GM18951 (cell line): ENCODE results near the gene CCDC187.

Experiments
- POLR2A ChIP-seq: IDR thresholded peaks from 4 replicates; pipeline ENCODE4 v1.6.1; 2011; ENCODE audit warnings: mild to moderate bottlenecking; ENCODE audit not compliant: insufficient read length, insufficient read depth; ENCODE audit errors: extremely low read depth
- in situ Hi-C: fragments of 300-500 bp; cut with MboI; formaldehyde crosslinking; loops from one replicate; pipeline ENCODE4 v1.12.0; 2022; ENCODE audit warnings: low sequenced_read_pairs, mixed read lengths, inconsistent platforms; ENCODE audit not compliant: unreplicated experiment

The CCDC187 gene

GRCh38 chr9:136308702-136309053 is 4.8 kb upstream of the CCDC187 start:
- no peak for TF ChIP-seq POLR2A
- in situ Hi-C loops: no loop called here

GRCh38 chr9:136308006-136308701 is 4.3 kb upstream of the CCDC187 start:
- in situ Hi-C loops: no loop called here

GRCh38 chr9:136307215-136307750 is 3.4 kb upstream of the CCDC187 start:
- no peak for TF ChIP-seq POLR2A

More at GRCh38 chr9:136308006-136308701, 4.3 kb upstream of the CCDC187 start:
- no peak for TF ChIP-seq POLR2A

GRCh38 chr9:136306211-136307208 is 2.6 kb upstream of the CCDC187 start:
- in situ Hi-C loops: no loop called here
- TF ChIP-seq POLR2A: no peak

More at GRCh38 chr9:136307215-136307750, 3.4 kb upstream of the CCDC187 start:
- in situ Hi-C loops: no loop called here

GRCh38 chr9:136305804-136306203 is 1.9 kb upstream of the CCDC187 start:
- in situ Hi-C loops: no loop called here
- no peak for TF ChIP-seq POLR2A

- no peak for TF ChIP-seq POLR2A
- in situ Hi-C loops: no loop called here
These were observed 1.1 kb upstream of the CCDC187 start for GRCh38 chr9:136304981-136305380.

GRCh38 chr9:136304456-136304855 is 562 bp upstream of the CCDC187 start:
- no peak for TF ChIP-seq POLR2A
- in situ Hi-C loops: no loop called here

- in situ Hi-C loops: no loop called here
- TF ChIP-seq POLR2A: no peak
These were observed 649 bp downstream of the CCDC187 start for GRCh38 chr9:136303066-136303824.

- in situ Hi-C loops: no loop called here
- TF ChIP-seq POLR2A: no peak
These were observed 1.4 kb downstream of the CCDC187 start for GRCh38 chr9:136302527-136302926.

- in situ Hi-C loops: no loop called here
These were observed 3.0 kb downstream of the CCDC187 start for GRCh38 chr9:136300866-136301265.

GRCh38 chr9:136300016-136300545 is 3.8 kb downstream of the CCDC187 start:
- in situ Hi-C loops: no loop called here
- no peak for TF ChIP-seq POLR2A

More at GRCh38 chr9:136300866-136301265, 3.0 kb downstream of the CCDC187 start:
- TF ChIP-seq POLR2A: no peak

GRCh38 chr9:136299541-136299940 is 4.4 kb downstream of the CCDC187 start:
- in situ Hi-C loops: no loop called here
- TF ChIP-seq POLR2A: no peak
